WTC11 (cell line): ENCODE data around the gene TMEM176A. TPM values are rescaled to one million over a fixed set of nuclear protein-coding genes. Genes with fewer than 3 reads are reported as not detected.

Source experiments
- ATAC-seq: fragments of 200-7000 bp; cut with Tn5 transposase; 2 replicates; pipeline ENCODE4 v1.10.0; 2021; ENCODE audit warnings: mild to moderate bottlenecking, moderate library complexity
- CTCF ChIA-PET: fragments of 300-600 bp; sonication (Branson Sonifier 250); formaldehyde crosslinking; loops from one replicate; lab custom pipeline; 2021; ENCODE audit warnings: antibody characterized with exemption; lab: Charles Lee
- POLR2A ChIA-PET: fragments of 350-600 bp; sonication (Branson Sonifier 250); formaldehyde crosslinking; loops from one replicate; lab custom pipeline; 2021; ENCODE audit warnings: antibody characterized with exemption; lab: Charles Lee
- DNase-seq: peaks from one replicate; pipeline ENCODE4 v3.0.0; 2021; ENCODE audit warnings: low spot score
- H3K27ac Mint-ChIP-seq: 2 replicates; pipeline ENCODE4 v1.8.0; 2021; ENCODE audit warnings: mixed read lengths
- H3K27me3 Mint-ChIP-seq: 2 replicates; pipeline ENCODE4 v1.8.0; 2021; ENCODE audit warnings: low read depth, mild to moderate bottlenecking, moderate library complexity, mixed read lengths
- H3K36me3 Mint-ChIP-seq: 2 replicates; pipeline ENCODE4 v1.8.0; 2021; ENCODE audit warnings: mixed read lengths
- H3K4me1 Mint-ChIP-seq: 2 replicates; pipeline ENCODE4 v1.8.0; 2022; ENCODE audit warnings: mixed read lengths
- H3K4me3 Mint-ChIP-seq: 2 replicates; pipeline ENCODE4 v1.8.0; 2021; ENCODE audit warnings: mild to moderate bottlenecking, moderate library complexity, mixed read lengths
- H3K9me3 Mint-ChIP-seq: 2 replicates; pipeline ENCODE4 v1.8.0; 2021; ENCODE audit warnings: mixed read lengths
- ARID4B ChIP-seq: sonication (generic); formaldehyde crosslinking; IDR thresholded peaks from 2 replicates; pipeline ENCODE4 v1.8.0; 2023; ENCODE audit warnings: missing genetic modification reagents, mild to moderate bottlenecking, borderline replicate concordance
- ATF1 ChIP-seq: sonication (generic); formaldehyde crosslinking; IDR thresholded peaks from 2 replicates; pipeline ENCODE4 v1.8.1; 2023; ENCODE audit warnings: mild to moderate bottlenecking, moderate library complexity, missing genetic modification reagents
- CBFB ChIP-seq: sonication (generic); formaldehyde crosslinking; IDR thresholded peaks from 2 replicates; pipeline ENCODE4 v1.8.1; 2022; ENCODE audit warnings: mild to moderate bottlenecking, low read depth, missing genetic modification reagents
- CREB1 ChIP-seq: sonication (generic); formaldehyde crosslinking; IDR thresholded peaks from 2 replicates; pipeline ENCODE4 v1.8.0; 2023; ENCODE audit warnings: mild to moderate bottlenecking, missing genetic modification reagents
- GRHL2 ChIP-seq: fragments of 250-450 bp; sonication (Bioruptor Pico); IDR thresholded peaks from 2 replicates; pipeline ENCODE4 v1.8.0; 2022; ENCODE audit warnings: mild to moderate bottlenecking, moderate library complexity; ENCODE audit not compliant: insufficient replicate concordance, severe bottlenecking
- GTF2I ChIP-seq: fragments of 250-450 bp; sonication (Bioruptor Pico); conservative IDR thresholded peaks from 2 replicates; pipeline ENCODE4 v1.4.0; 2021; ENCODE audit warnings: mild to moderate bottlenecking
- JAZF1 ChIP-seq: fragments of 250-450 bp; sonication (Bioruptor Pico); IDR thresholded peaks from 2 replicates; pipeline ENCODE4 v1.9.0; 2021; ENCODE audit warnings: moderate library complexity, mild to moderate bottlenecking, inconsistent platforms
- NR1H2 ChIP-seq: sonication (generic); formaldehyde crosslinking; IDR thresholded peaks from 2 replicates; pipeline ENCODE4 v1.9.0; 2021; ENCODE audit warnings: mild to moderate bottlenecking, moderate library complexity, missing genetic modification reagents
- OVOL2 ChIP-seq: fragments of 250-450 bp; sonication (Bioruptor Pico); IDR thresholded peaks from 2 replicates; pipeline ENCODE4 v1.9.0; 2021; ENCODE audit warnings: mild to moderate bottlenecking, borderline replicate concordance
- RELA ChIP-seq: sonication (generic); formaldehyde crosslinking; IDR thresholded peaks from 2 replicates; pipeline ENCODE4 v1.8.1; 2022; ENCODE audit warnings: missing genetic modification reagents, mild to moderate bottlenecking, borderline replicate concordance
- ZNF121 ChIP-seq: sonication (generic); formaldehyde crosslinking; IDR thresholded peaks from 2 replicates; pipeline ENCODE4 v1.8.0; 2023; ENCODE audit warnings: missing genetic modification reagents
- ZNF671 ChIP-seq: fragments of 250-450 bp; sonication (Bioruptor Pico); IDR thresholded peaks from 2 replicates; pipeline ENCODE4 v1.8.0; 2021; ENCODE audit warnings: mild to moderate bottlenecking
- ZSCAN18 ChIP-seq: fragments of 250-450 bp; sonication (Bioruptor Pico); IDR thresholded peaks from 2 replicates; pipeline ENCODE4 v2.1.2; 2022; ENCODE audit warnings: mild to moderate bottlenecking, moderate library complexity
- total RNA-seq: library from RNA; stranded (reverse); gene quantifications from 3 replicates; pipeline ENCODE4 v1.2.3, GENCODE V29; 2021
- TF ChIP-seq, protein P1 (sequence below): sonication (generic); formaldehyde crosslinking; IDR thresholded peaks from 2 replicates; pipeline ENCODE4 v1.8.1; 2023; ENCODE audit warnings: mild to moderate bottlenecking, missing genetic modification reagents, borderline replicate concordance
- TF ChIP-seq, protein P2 (sequence below): sonication (generic); formaldehyde crosslinking; conservative IDR thresholded peaks from 2 replicates; pipeline ENCODE4 v1.8.1; 2022; ENCODE audit warnings: mild to moderate bottlenecking, missing genetic modification reagents

Gene TMEM176A
- total RNA-seq, 1 experiment from 2014 or later = 0.74 TPM

DNA sequence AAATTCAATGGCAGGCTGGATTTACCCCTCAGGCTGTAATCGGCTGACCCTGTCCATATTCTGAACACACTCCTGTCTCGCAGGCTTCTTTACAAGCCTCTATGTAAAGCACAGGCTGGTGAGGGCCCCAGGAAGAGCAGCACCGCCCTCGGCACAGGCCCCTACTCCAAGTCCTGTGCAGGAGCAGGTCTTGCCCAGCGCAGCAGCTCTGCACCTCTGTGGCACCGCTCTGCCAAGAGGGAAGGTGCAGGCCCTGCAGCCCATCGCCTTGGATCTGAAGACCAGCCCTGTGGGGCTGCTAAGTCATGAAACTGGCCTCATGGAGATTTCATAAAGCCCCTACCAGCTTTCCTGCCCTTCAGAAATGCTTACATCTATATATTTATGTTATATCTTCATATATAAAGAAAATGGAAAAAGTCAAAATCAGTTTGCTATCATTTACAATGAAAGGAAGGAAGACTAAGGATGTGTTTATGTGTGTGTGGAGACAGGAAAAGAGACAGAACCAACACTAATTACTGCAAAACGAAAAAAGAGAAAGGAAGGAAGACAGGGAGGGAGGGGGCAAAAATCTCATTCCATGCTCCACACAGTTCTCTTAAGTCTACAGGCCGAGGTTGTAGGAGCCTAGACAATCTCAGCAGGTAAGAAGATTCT is 10.0 kb upstream of the TMEM176A start (continued):
- TF ChIP-seq, protein P1, sequence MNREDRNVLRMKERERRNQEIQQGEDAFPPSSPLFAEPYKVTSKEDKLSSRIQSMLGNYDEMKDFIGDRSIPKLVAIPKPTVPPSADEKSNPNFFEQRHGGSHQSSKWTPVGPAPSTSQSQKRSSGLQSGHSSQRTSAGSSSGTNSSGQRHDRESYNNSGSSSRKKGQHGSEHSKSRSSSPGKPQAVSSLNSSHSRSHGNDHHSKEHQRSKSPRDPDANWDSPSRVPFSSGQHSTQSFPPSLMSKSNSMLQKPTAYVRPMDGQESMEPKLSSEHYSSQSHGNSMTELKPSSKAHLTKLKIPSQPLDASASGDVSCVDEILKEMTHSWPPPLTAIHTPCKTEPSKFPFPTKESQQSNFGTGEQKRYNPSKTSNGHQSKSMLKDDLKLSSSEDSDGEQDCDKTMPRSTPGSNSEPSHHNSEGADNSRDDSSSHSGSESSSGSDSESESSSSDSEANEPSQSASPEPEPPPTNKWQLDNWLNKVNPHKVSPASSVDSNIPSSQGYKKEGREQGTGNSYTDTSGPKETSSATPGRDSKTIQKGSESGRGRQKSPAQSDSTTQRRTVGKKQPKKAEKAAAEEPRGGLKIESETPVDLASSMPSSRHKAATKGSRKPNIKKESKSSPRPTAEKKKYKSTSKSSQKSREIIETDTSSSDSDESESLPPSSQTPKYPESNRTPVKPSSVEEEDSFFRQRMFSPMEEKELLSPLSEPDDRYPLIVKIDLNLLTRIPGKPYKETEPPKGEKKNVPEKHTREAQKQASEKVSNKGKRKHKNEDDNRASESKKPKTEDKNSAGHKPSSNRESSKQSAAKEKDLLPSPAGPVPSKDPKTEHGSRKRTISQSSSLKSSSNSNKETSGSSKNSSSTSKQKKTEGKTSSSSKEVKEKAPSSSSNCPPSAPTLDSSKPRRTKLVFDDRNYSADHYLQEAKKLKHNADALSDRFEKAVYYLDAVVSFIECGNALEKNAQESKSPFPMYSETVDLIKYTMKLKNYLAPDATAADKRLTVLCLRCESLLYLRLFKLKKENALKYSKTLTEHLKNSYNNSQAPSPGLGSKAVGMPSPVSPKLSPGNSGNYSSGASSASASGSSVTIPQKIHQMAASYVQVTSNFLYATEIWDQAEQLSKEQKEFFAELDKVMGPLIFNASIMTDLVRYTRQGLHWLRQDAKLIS = no peak

- Mint-ChIP-seq H3K36me3 (no peaks in the 10 kb centered on the region), H3K4me1 (no peaks in the 10 kb centered on the region), H3K9me3 (no peaks in the 10 kb centered on the region; the same call in none of the 2 replicates), H3K27ac (no peak overlapping the region), H3K27me3 (peaks cover 8% of the 10 kb centered on the region), H3K4me3 (no peak overlapping the region)
- TF ChIP-seq GTF2I = no peak
- TF ChIP-seq GRHL2 (CRISPR knock-in tag) = no peak
- TF ChIP-seq, protein P2, sequence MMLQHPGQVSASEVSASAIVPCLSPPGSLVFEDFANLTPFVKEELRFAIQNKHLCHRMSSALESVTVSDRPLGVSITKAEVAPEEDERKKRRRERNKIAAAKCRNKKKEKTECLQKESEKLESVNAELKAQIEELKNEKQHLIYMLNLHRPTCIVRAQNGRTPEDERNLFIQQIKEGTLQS (CRISPR knock-in tag) = no peak
- no peak for TF ChIP-seq NR1H2
- TF ChIP-seq CBFB (CRISPR knock-in tag) = no peak
- no peak for TF ChIP-seq JAZF1 (CRISPR knock-in tag)
- TF ChIP-seq ATF1 (CRISPR knock-in tag) = no peak
- no peak for TF ChIP-seq RELA (CRISPR knock-in tag)
- no peak for TF ChIP-seq OVOL2
- TF ChIP-seq ARID4B (CRISPR knock-in tag) = no peak
- no peak for TF ChIP-seq ZSCAN18 (CRISPR knock-in tag)
- TF ChIP-seq CREB1 (CRISPR knock-in tag) = no peak
- no peak for TF ChIP-seq ZNF671 (CRISPR knock-in tag)
- no peak for TF ChIP-seq ZNF121 (CRISPR knock-in tag)
- DNase-seq (no peak), ATAC-seq (no peak)
- POLR2A ChIA-PET = no interaction called here
- CTCF ChIA-PET = interaction anchor here (1.0 to 2.0 kb wide), 2 partner anchors 13 to 85 kb away, joined by 4 to 6 read pairs; no protein-coding TSS in a partner anchor
Measured at GRCh38 chr7:150791304-150791703, 9.3 kb upstream of the TMEM176A start.
